ENCODE results near the gene S100A16. TPM values are rescaled to one million over a fixed set of nuclear protein-coding genes. Genes with fewer than 3 reads are reported as not detected.

S100A16 gene
- polyA plus RNA-seq, 1 donor from 2014 or later, result not detected

GRCh38 chr1:153614906-153615305 lies 2.0 kb upstream of the S100A16 start:
- peaks cover 0 to 6% (median 4%) of the 10 kb centered on the region in 3 donors for H3K4me1 Mint-ChIP-seq
- H3K36me3 Mint-ChIP-seq, result peaks cover 1% of the 10 kb centered on the region
- H3K4me3 Mint-ChIP-seq, result no peak overlapping the region
- H3K27ac Mint-ChIP-seq, result no peak overlapping the region
- H3K9me3 Mint-ChIP-seq, result peaks cover 0 to 2% (median 0%) of the 10 kb centered on the region in 3 donors
- H3K27me3 Mint-ChIP-seq, result peaks cover 2% of the 10 kb centered on the region

GRCh38 chr1:153614189-153614900 lies 1.4 kb upstream of the S100A16 start:
- Mint-ChIP-seq H3K27me3 (peaks cover 2% of the 10 kb centered on the region), H3K4me3 (no peak overlapping the region), H3K27ac (no peak overlapping the region), H3K9me3 (peaks cover 0 to 2% (median 0%) of the 10 kb centered on the region in 3 donors), H3K36me3 (no peaks in the 10 kb centered on the region), H3K4me1 (peaks cover 0 to 6% (median 4%) of the 10 kb centered on the region in 3 donors)

GRCh38 chr1:153613406-153613805 lies 469 bp upstream of the S100A16 start:
- Mint-ChIP-seq H3K4me3 (no peak overlapping the region), H3K27ac (no peak overlapping the region), H3K36me3 (peaks cover 2% of the 10 kb centered on the region), H3K4me1 (peaks cover 0 to 6% (median 4%) of the 10 kb centered on the region in 3 donors), H3K9me3 (peaks cover 0 to 2% (median 0%) of the 10 kb centered on the region in 3 donors), H3K27me3 (peaks cover 2% of the 10 kb centered on the region)

GRCh38 chr1:153612111-153612754 lies 704 bp downstream of the S100A16 start:
- peaks cover 2% of the 10 kb centered on the region for H3K36me3 Mint-ChIP-seq
- H3K4me1 Mint-ChIP-seq, result no peaks in the 10 kb centered on the region
- no peak overlapping the region for H3K27ac Mint-ChIP-seq
- peaks cover 2% of the 10 kb centered on the region for H3K27me3 Mint-ChIP-seq
- no peak overlapping the region for H3K4me3 Mint-ChIP-seq
- no peaks in the 10 kb centered on the region for H3K9me3 Mint-ChIP-seq

GRCh38 chr1:153611356-153611755 lies 1.6 kb downstream of the S100A16 start:
- H3K4me1 Mint-ChIP-seq, result no peaks in the 10 kb centered on the region
- peak overlapping the region in 1 of 3 donors; percentile 78 for H3K27ac Mint-ChIP-seq
- H3K9me3 Mint-ChIP-seq, result no peaks in the 10 kb centered on the region
- H3K4me3 Mint-ChIP-seq, result no peak overlapping the region
- H3K27me3 Mint-ChIP-seq, result peaks cover 2% of the 10 kb centered on the region
- peaks cover 2% of the 10 kb centered on the region for H3K36me3 Mint-ChIP-seq

- no peak overlapping the region for H3K27ac Mint-ChIP-seq
- H3K27me3 Mint-ChIP-seq, result peaks cover 2% of the 10 kb centered on the region
- no peak overlapping the region for H3K4me3 Mint-ChIP-seq
- peaks cover 2% of the 10 kb centered on the region for H3K36me3 Mint-ChIP-seq
- H3K4me1 Mint-ChIP-seq, result no peaks in the 10 kb centered on the region
- H3K9me3 Mint-ChIP-seq, result no peaks in the 10 kb centered on the region
These were observed 2.1 kb downstream of the S100A16 start for GRCh38 chr1:153610811-153611301.

GRCh38 chr1:153610334-153610733 lies 2.6 kb downstream of the S100A16 start:
- no peak overlapping the region for H3K27ac Mint-ChIP-seq
- H3K4me1 Mint-ChIP-seq, result peaks cover 0 to under 1% (median under 1%) of the 10 kb centered on the region in 3 donors
- no peak overlapping the region for H3K4me3 Mint-ChIP-seq
- H3K27me3 Mint-ChIP-seq, result peaks cover 2% of the 10 kb centered on the region
- H3K36me3 Mint-ChIP-seq, result peaks cover 2% of the 10 kb centered on the region
- H3K9me3 Mint-ChIP-seq, result no peaks in the 10 kb centered on the region

- no peak overlapping the region for H3K4me3 Mint-ChIP-seq
- peaks cover 2% of the 10 kb centered on the region for H3K36me3 Mint-ChIP-seq
- H3K27ac Mint-ChIP-seq, result peak overlapping the region in 1 of 3 donors; percentile 91
- peaks cover 2% of the 10 kb centered on the region for H3K27me3 Mint-ChIP-seq
- peaks cover 2 to 9% (median 3%) of the 10 kb centered on the region in 3 donors for H3K4me1 Mint-ChIP-seq
- no peaks in the 10 kb centered on the region for H3K9me3 Mint-ChIP-seq
These were observed 3.4 kb downstream of the S100A16 start for GRCh38 chr1:153609585-153609907.

- H3K27ac Mint-ChIP-seq, result peak overlapping the region in 1 of 3 donors; percentile 91
These were observed 4.0 kb downstream of the S100A16 start for GRCh38 chr1:153608742-153609584.

GRCh38 chr1:153608089-153608682 lies 4.8 kb downstream of the S100A16 start:
- Mint-ChIP-seq H3K4me3 (no peak overlapping the region), H3K4me1 (peaks cover 2 to 16% (median 5%) of the 10 kb centered on the region in 3 donors), H3K36me3 (peaks cover 2% of the 10 kb centered on the region), H3K27me3 (peaks cover 2% of the 10 kb centered on the region), H3K27ac (no peak overlapping the region), H3K9me3 (no peaks in the 10 kb centered on the region)

More at GRCh38 chr1:153608742-153609584, 4.0 kb downstream of the S100A16 start:
- peaks cover 2% of the 10 kb centered on the region for H3K27me3 Mint-ChIP-seq
- peaks cover 2% of the 10 kb centered on the region for H3K36me3 Mint-ChIP-seq
- H3K4me1 Mint-ChIP-seq, result peaks cover 2 to 15% (median 5%) of the 10 kb centered on the region in 3 donors
- no peaks in the 10 kb centered on the region for H3K9me3 Mint-ChIP-seq
- no peak overlapping the region for H3K4me3 Mint-ChIP-seq

- Mint-ChIP-seq H3K27ac (no peak overlapping the region), H3K9me3 (no peaks in the 10 kb centered on the region), H3K36me3 (peaks cover 2% of the 10 kb centered on the region)
These were observed 5.6 kb downstream of the S100A16 start for GRCh38 chr1:153607381-153607780.

GRCh38 chr1:153606194-153606593 lies 6.7 kb downstream of the S100A16 start:
- Mint-ChIP-seq H3K4me3 (peak overlapping the region in 1 of 4 donors; percentile 63), H3K36me3 (peaks cover 2% of the 10 kb centered on the region), H3K4me1 (peaks cover 5 to 20% (median 6%) of the 10 kb centered on the region in 3 donors), H3K9me3 (no peaks in the 10 kb centered on the region), H3K27ac (no peak overlapping the region), H3K27me3 (no peaks in the 10 kb centered on the region)

More at GRCh38 chr1:153607381-153607780, 5.6 kb downstream of the S100A16 start:
- Mint-ChIP-seq H3K27me3 (peaks cover 2% of the 10 kb centered on the region), H3K4me3 (no peak overlapping the region), H3K4me1 (peaks cover 5 to 20% (median 5%) of the 10 kb centered on the region in 3 donors)

GRCh38 chr1:153602749-153603148 lies 10.2 kb downstream of the S100A16 start:
- Mint-ChIP-seq H3K9me3 (no peaks in the 10 kb centered on the region), H3K4me1 (peaks cover 18 to 25% (median 19%) of the 10 kb centered on the region in 3 donors), H3K36me3 (no peaks in the 10 kb centered on the region), H3K4me3 (no peak overlapping the region), H3K27ac (no peak overlapping the region), H3K27me3 (no peaks in the 10 kb centered on the region)

GRCh38 chr1:153599847-153600246 lies 13.1 kb downstream of the S100A16 start:
- H3K36me3 Mint-ChIP-seq, result no peaks in the 10 kb centered on the region
- peak overlapping the region in 2 of 3 donors; percentile 40 to 55 for H3K27ac Mint-ChIP-seq
- H3K9me3 Mint-ChIP-seq, result no peaks in the 10 kb centered on the region
- H3K4me3 Mint-ChIP-seq, result peak overlapping the region in 1 of 4 donors; percentile 53
- peaks cover 19 to 27% (median 23%) of the 10 kb centered on the region in 3 donors for H3K4me1 Mint-ChIP-seq
- no peaks in the 10 kb centered on the region for H3K27me3 Mint-ChIP-seq
